GM23248 (cell line): ENCODE data around the gene MAP6.

Experiments used
- EZH2 ChIP-seq: fragments of 200-600 bp; sonication (generic); IDR thresholded peaks from 2 replicates; pipeline ENCODE4 v1.6.1; 2018; ENCODE audit warnings: antibody characterized with exemption, mild to moderate bottlenecking; ENCODE audit not compliant: insufficient read depth, poor library complexity, severe bottlenecking
- EZH2phosphoT487 ChIP-seq: fragments of 200-600 bp; sonication (generic); IDR thresholded peaks from 2 replicates; pipeline ENCODE4 v1.6.1; 2018; ENCODE audit warnings: antibody characterized with exemption, moderate library complexity, mild to moderate bottlenecking, low read depth; ENCODE audit not compliant: insufficient read depth

- TF ChIP-seq EZH2, result no peak
- no peak for TF ChIP-seq EZH2phosphoT487
Measured at GRCh38 chr11:75706260-75706729, 37.5 kb upstream of the MAP6 start.
